Transverse colon (tissue), 4 donors: Measurements from ENCODE around the gene STK11IP.

Experiments
- CTCF ChIP-seq, 5 experiments: fragments of 200-600 bp in 3 of 5; fragments of 450-650 bp in 2 of 5; sonication (generic) in 3 of 5; IDR thresholded peaks; 1 replicate in 2 of 5; 2 replicates in 3 of 5; pipeline ENCODE4 v1.5.1; 2016 to 2017; ENCODE audit warnings: antibody characterized with exemption in 5 of 5, inconsistent platforms in 3 of 5, mild to moderate bottlenecking in 2 of 5, moderate library complexity in 1 of 5
- EP300 ChIP-seq: sonication (generic); formaldehyde crosslinking; IDR thresholded peaks from one replicate; pipeline ENCODE4 v1.6.1; 2017; ENCODE audit warnings: antibody characterized with exemption, low read depth
- POLR2A ChIP-seq: fragments of 450-650 bp; IDR thresholded peaks from one replicate; pipeline ENCODE4 v1.6.1; 2016; ENCODE audit warnings: antibody characterized with exemption, mild to moderate bottlenecking, moderate library complexity
- POLR2AphosphoS5 ChIP-seq, 3 donors: sonication (generic); formaldehyde crosslinking; IDR thresholded peaks; one replicate each; pipeline ENCODE4 v1.6.1; 2016; ENCODE audit warnings: antibody characterized with exemption in 3 of 3

DNA sequence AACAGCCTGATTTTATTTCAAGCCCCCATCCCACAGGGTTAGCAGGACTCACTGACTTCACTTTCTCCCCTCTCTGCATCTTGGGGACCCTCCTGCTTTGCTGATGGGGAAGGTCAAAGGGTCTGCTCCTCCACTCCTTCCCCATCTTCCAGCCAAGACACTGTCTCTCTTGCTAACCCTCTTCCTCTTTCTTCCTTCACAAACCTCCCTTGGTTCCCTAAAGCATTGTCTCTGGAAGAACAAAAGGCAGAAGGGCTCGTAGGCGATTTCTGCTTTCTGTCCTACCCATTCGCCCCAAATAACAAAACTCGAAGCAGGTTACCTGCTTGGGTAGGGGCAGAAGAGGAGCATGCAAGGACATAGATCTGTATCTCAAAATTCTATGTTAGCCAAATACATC lies 24.3 kb downstream of the STK11IP start:
- TF ChIP-seq CTCF (IDR thresholded peaks at IDR 0.05) (no peak), EP300 (no peak), POLR2A (no peak), POLR2AphosphoS5 (IDR thresholded peaks at IDR 0.05) (no peak)
